ENCODE measurements around the gene VSIG2.
A peak's percentile ranks its signal among the peaks of the same experiment; 100 is the strongest.

The VSIG2 gene

GRCh38 chr11:124751391-124751740 lies 689 bp downstream of the VSIG2 start:
- H3K36me3 Mint-ChIP-seq (ENCODE audit: insufficient read depth), result peaks cover 7% of the 10 kb centered on the region
- H3K4me3 Mint-ChIP-seq, result no peak overlapping the region
- H3K27ac Mint-ChIP-seq (ENCODE audit: low read depth), result no peak overlapping the region
- H3K4me1 Mint-ChIP-seq, result peaks cover 4% of the 10 kb centered on the region
- no peaks in the 10 kb centered on the region for H3K9me3 Mint-ChIP-seq
- no peak for ATAC-seq (replicated peaks; ENCODE audit: extremely low read depth, poor library complexity, severe bottlenecking)
- H3K27me3 Mint-ChIP-seq, result peaks cover 25% of the 10 kb centered on the region
- DNase-seq (ENCODE audit: low spot score in 2 of 2), result no peak

GRCh38 chr11:124749912-124750311 lies 2.1 kb downstream of the VSIG2 start:
- Mint-ChIP-seq H3K27ac (ENCODE audit: low read depth) (no peak overlapping the region), H3K27me3 (peaks cover 18% of the 10 kb centered on the region), H3K36me3 (ENCODE audit: insufficient read depth) (peaks cover 6% of the 10 kb centered on the region), H3K9me3 (no peaks in the 10 kb centered on the region), H3K4me1 (peaks cover 6% of the 10 kb centered on the region), H3K4me3 (no peak overlapping the region)
- DNase-seq (ENCODE audit: low spot score in 2 of 2) (no peak), ATAC-seq (replicated peaks; ENCODE audit: extremely low read depth, poor library complexity, severe bottlenecking) (no peak)

GRCh38 chr11:124748481-124749343 lies 3.3 kb downstream of the VSIG2 start:
- peaks cover 6% of the 10 kb centered on the region for H3K36me3 Mint-ChIP-seq (ENCODE audit: insufficient read depth)
- peak overlapping the region; percentile 29 for H3K4me3 Mint-ChIP-seq
- no peaks in the 10 kb centered on the region for H3K9me3 Mint-ChIP-seq
- H3K27ac Mint-ChIP-seq (ENCODE audit: low read depth), result no peak overlapping the region
- ATAC-seq (replicated peaks; ENCODE audit: extremely low read depth, poor library complexity, severe bottlenecking), result no peak
- DNase-seq (ENCODE audit: low spot score in 2 of 2), result no peak
- H3K4me1 Mint-ChIP-seq, result peaks cover 6% of the 10 kb centered on the region
- peaks cover 9% of the 10 kb centered on the region for H3K27me3 Mint-ChIP-seq

GRCh38 chr11:124748100-124748418 lies 4.0 kb downstream of the VSIG2 start:
- peaks cover 9% of the 10 kb centered on the region for H3K27me3 Mint-ChIP-seq
- no peaks in the 10 kb centered on the region for H3K9me3 Mint-ChIP-seq
- H3K4me3 Mint-ChIP-seq, result peak overlapping the region; percentile 29
- no peak overlapping the region for H3K27ac Mint-ChIP-seq (ENCODE audit: low read depth)
- DNase-seq (ENCODE audit: low spot score in 2 of 2) (no peak), ATAC-seq (replicated peaks; ENCODE audit: extremely low read depth, poor library complexity, severe bottlenecking) (no peak)
- H3K4me1 Mint-ChIP-seq, result peaks cover 6% of the 10 kb centered on the region
- H3K36me3 Mint-ChIP-seq (ENCODE audit: insufficient read depth), result peaks cover 6% of the 10 kb centered on the region

GRCh38 chr11:124747406-124748099 lies 4.5 kb downstream of the VSIG2 start:
- ATAC-seq (replicated peaks; ENCODE audit: extremely low read depth, poor library complexity, severe bottlenecking) (no peak), DNase-seq (ENCODE audit: low spot score in 2 of 2) (no peak)
- peaks cover 6% of the 10 kb centered on the region for H3K4me1 Mint-ChIP-seq
- H3K36me3 Mint-ChIP-seq (ENCODE audit: insufficient read depth), result peaks cover 6% of the 10 kb centered on the region
- no peak overlapping the region for H3K27ac Mint-ChIP-seq (ENCODE audit: low read depth)
- peaks cover 9% of the 10 kb centered on the region for H3K27me3 Mint-ChIP-seq
- no peaks in the 10 kb centered on the region for H3K9me3 Mint-ChIP-seq
- H3K4me3 Mint-ChIP-seq, result peak overlapping the region; percentile 91

- Mint-ChIP-seq H3K36me3 (ENCODE audit: insufficient read depth) (peaks cover 6% of the 10 kb centered on the region), H3K4me1 (peaks cover 6% of the 10 kb centered on the region), H3K4me3 (peak overlapping the region; percentile 91), H3K27me3 (peaks cover 15% of the 10 kb centered on the region), H3K9me3 (no peaks in the 10 kb centered on the region), H3K27ac (ENCODE audit: low read depth) (peak overlapping the region; percentile 41)
- DNase-seq (ENCODE audit: low spot score in 2 of 2) (peak; percentile 67 to 70), ATAC-seq (replicated peaks; ENCODE audit: extremely low read depth, poor library complexity, severe bottlenecking) (peak; percentile 91)
Observed at GRCh38 chr11:124746621-124747243, 5.3 kb downstream of the VSIG2 start.

GRCh38 chr11:124745835-124746620 lies 6.0 kb downstream of the VSIG2 start:
- H3K4me1 Mint-ChIP-seq, result peaks cover 6% of the 10 kb centered on the region
- H3K27ac Mint-ChIP-seq (ENCODE audit: low read depth), result peak overlapping the region; percentile 41
- H3K36me3 Mint-ChIP-seq (ENCODE audit: insufficient read depth), result peaks cover 6% of the 10 kb centered on the region
- H3K4me3 Mint-ChIP-seq, result peak overlapping the region; percentile 91
- peaks cover 18% of the 10 kb centered on the region for H3K27me3 Mint-ChIP-seq
- DNase-seq (ENCODE audit: low spot score in 2 of 2), result no peak
- peak; percentile 18 for ATAC-seq (replicated peaks; ENCODE audit: extremely low read depth, poor library complexity, severe bottlenecking)
- H3K9me3 Mint-ChIP-seq, result no peaks in the 10 kb centered on the region

- no peak for ATAC-seq (replicated peaks; ENCODE audit: extremely low read depth, poor library complexity, severe bottlenecking)
- no peak for DNase-seq (ENCODE audit: low spot score in 2 of 2)
- peaks cover 6% of the 10 kb centered on the region for H3K36me3 Mint-ChIP-seq (ENCODE audit: insufficient read depth)
- peaks cover 17% of the 10 kb centered on the region for H3K27me3 Mint-ChIP-seq
- no peaks in the 10 kb centered on the region for H3K9me3 Mint-ChIP-seq
- H3K4me1 Mint-ChIP-seq, result peaks cover 12% of the 10 kb centered on the region
- peak overlapping the region; percentile 91 for H3K4me3 Mint-ChIP-seq
- no peak overlapping the region for H3K27ac Mint-ChIP-seq (ENCODE audit: low read depth)
Observed at GRCh38 chr11:124745270-124745834, 6.7 kb downstream of the VSIG2 start.

- H3K4me1 Mint-ChIP-seq, result peaks cover 26% of the 10 kb centered on the region
- H3K27ac Mint-ChIP-seq (ENCODE audit: low read depth), result no peak overlapping the region
- peaks cover 6% of the 10 kb centered on the region for H3K36me3 Mint-ChIP-seq (ENCODE audit: insufficient read depth)
- no peak overlapping the region for H3K4me3 Mint-ChIP-seq
- H3K27me3 Mint-ChIP-seq, result peaks cover 31% of the 10 kb centered on the region
- ATAC-seq (replicated peaks; ENCODE audit: extremely low read depth, poor library complexity, severe bottlenecking), result no peak
- no peak for DNase-seq (ENCODE audit: low spot score in 2 of 2)
- no peaks in the 10 kb centered on the region for H3K9me3 Mint-ChIP-seq
Observed at GRCh38 chr11:124743050-124743449, 9.0 kb downstream of the VSIG2 start.

GRCh38 chr11:124742555-124742954 lies 9.5 kb downstream of the VSIG2 start:
- no peak for DNase-seq (ENCODE audit: low spot score in 2 of 2)
- H3K9me3 Mint-ChIP-seq, result no peaks in the 10 kb centered on the region
- H3K27me3 Mint-ChIP-seq, result peaks cover 31% of the 10 kb centered on the region
- no peak overlapping the region for H3K4me3 Mint-ChIP-seq
- H3K4me1 Mint-ChIP-seq, result peaks cover 26% of the 10 kb centered on the region
- H3K27ac Mint-ChIP-seq (ENCODE audit: low read depth), result no peak overlapping the region
- peaks cover 6% of the 10 kb centered on the region for H3K36me3 Mint-ChIP-seq (ENCODE audit: insufficient read depth)
- ATAC-seq (replicated peaks; ENCODE audit: extremely low read depth, poor library complexity, severe bottlenecking), result no peak

- ATAC-seq (replicated peaks; ENCODE audit: extremely low read depth, poor library complexity, severe bottlenecking), result peak; percentile 52
- Mint-ChIP-seq H3K4me3 (peak overlapping the region; percentile 84), H3K9me3 (no peaks in the 10 kb centered on the region), H3K36me3 (ENCODE audit: insufficient read depth) (no peaks in the 10 kb centered on the region), H3K27me3 (peaks cover 41% of the 10 kb centered on the region), H3K4me1 (peaks cover 21% of the 10 kb centered on the region), H3K27ac (ENCODE audit: low read depth) (no peak overlapping the region)
- no peak for DNase-seq (ENCODE audit: low spot score in 2 of 2)
Observed at GRCh38 chr11:124740277-124740882, 11.7 kb downstream of the VSIG2 start.

All from central memory CD8-positive, alpha-beta T cell (primary cell).